Fibroblast of lung (primary cell): ENCODE data around the gene C19orf33. TPM values are rescaled to one million over a fixed set of nuclear protein-coding genes. Genes with fewer than 3 reads are reported as not detected.
A peak's percentile ranks its signal among the peaks of the same experiment; 100 is the strongest.

Experiments used
- DNase-seq, 2 donors: peaks; one replicate each; pipeline versions ENCODE4 v3.0.0 to v3.0.0-alpha.2; 2010; ENCODE audit warnings: low read depth in 2 of 2
- H2AFZ ChIP-seq: 2 replicates; pipeline ENCODE4 v1.5.1; 2012; ENCODE audit warnings: low read length, control low read depth, inconsistent platforms
- H3K27ac ChIP-seq: 2 replicates; pipeline ENCODE4 v1.5.1; 2011; ENCODE audit warnings: low read length, control low read depth; ENCODE audit not compliant: insufficient read depth
- H3K27me3 ChIP-seq: 2 replicates; pipeline ENCODE4 v1.5.1; 2011; ENCODE audit warnings: mild to moderate bottlenecking, low read length; ENCODE audit not compliant: control insufficient read depth, insufficient read depth
- H3K36me3 ChIP-seq: 2 replicates; pipeline ENCODE4 v1.5.1; 2011; ENCODE audit warnings: low read length; ENCODE audit not compliant: control insufficient read depth, insufficient read depth
- H3K4me1 ChIP-seq: 2 replicates; pipeline ENCODE4 v1.5.1; 2011; ENCODE audit warnings: low read length; ENCODE audit not compliant: control insufficient read depth, insufficient read depth; ENCODE audit errors: extremely low read depth
- H3K4me2 ChIP-seq: 2 replicates; pipeline ENCODE4 v1.5.1; 2011; ENCODE audit warnings: low read length, control low read depth; ENCODE audit not compliant: insufficient read depth; ENCODE audit errors: extremely low read depth
- H3K4me3 ChIP-seq, 4 experiments: fragments of 200-600 bp in 1 of 4; sonication (generic) in 1 of 4; replicated peaks in 1 of 4; 2 replicates each; pipeline ENCODE4 v1.5.1; 2011 to 2016; ENCODE audit warnings: low read length in 4 of 4, low read depth in 3 of 4, mild to moderate bottlenecking in 3 of 4, control low read depth in 2 of 4, inconsistent platforms in 1 of 4, mixed read lengths in 1 of 4; ENCODE audit not compliant: insufficient read depth in 1 of 4; ENCODE audit errors: control extremely low read depth in 1 of 4
- H3K79me2 ChIP-seq: 2 replicates; pipeline ENCODE4 v1.5.1; 2012; ENCODE audit warnings: mild to moderate bottlenecking, low read length, inconsistent platforms; ENCODE audit not compliant: control insufficient read depth, insufficient read depth
- H3K9ac ChIP-seq: 2 replicates; pipeline ENCODE4 v1.5.1; 2011; ENCODE audit warnings: mild to moderate bottlenecking, low read length, control low read depth; ENCODE audit not compliant: insufficient read depth
- H3K9me3 ChIP-seq: 2 replicates; pipeline ENCODE4 v1.5.1; 2012; ENCODE audit warnings: low read depth, low read length; ENCODE audit not compliant: control insufficient read depth, insufficient read depth
- H4K20me1 ChIP-seq: 2 replicates; pipeline ENCODE4 v1.5.1; 2011; ENCODE audit warnings: low read length; ENCODE audit not compliant: control insufficient read depth, insufficient read depth; ENCODE audit errors: extremely low read depth
- EZH2 ChIP-seq: IDR thresholded peaks from 2 replicates; pipeline ENCODE4 v1.5.1; 2012; ENCODE audit warnings: low read length, control low read depth, mild to moderate bottlenecking; ENCODE audit errors: missing control alignments
- polyA plus RNA-seq, 2 donors: library from polyadenylated mRNA; depleted of rRNA in 1 of 2; stranded (reverse) in 1 of 2; unstranded in 1 of 2; fragments of >200 nt; gene quantifications; 2 replicates each; pipeline ENCODE4 v1.2.1, GENCODE V29; 2011 to 2012; ENCODE audit warnings: missing spikeins in 1 of 2
- total RNA-seq: library from RNA; depleted of rRNA; stranded (reverse); fragments of >200 nt; gene quantifications from 2 replicates; pipeline ENCODE4 v1.2.1, GENCODE V29; 2014
- TF ChIP-seq, protein P1 (sequence below), 2 donors: IDR thresholded peaks in 1 of 2; conservative IDR thresholded peaks in 1 of 2; 1 replicate in 1 of 2; 2 replicates in 1 of 2; pipeline ENCODE4 v1.5.1; 2011 to 2012; ENCODE audit warnings: low read length in 2 of 2, control low read depth in 1 of 2, inconsistent platforms in 1 of 2, low read depth in 1 of 2, mild to moderate bottlenecking in 1 of 2

Gene C19orf33
- total and polyA plus RNA-seq, 2 donors (not counting 1 experiment from before 2014, with no cell fraction given): not detected

- H3K4me3 ChIP-seq: no peak overlapping the region
- H3K9me3 ChIP-seq: no peaks in the 10 kb centered on the region
- H3K4me1 ChIP-seq: peaks cover 4% of the 10 kb centered on the region
- H3K4me2 ChIP-seq: no peak overlapping the region
- H3K79me2 ChIP-seq: no peaks in the 10 kb centered on the region
- H3K36me3 ChIP-seq: no peaks in the 10 kb centered on the region
- TF ChIP-seq, protein P1, sequence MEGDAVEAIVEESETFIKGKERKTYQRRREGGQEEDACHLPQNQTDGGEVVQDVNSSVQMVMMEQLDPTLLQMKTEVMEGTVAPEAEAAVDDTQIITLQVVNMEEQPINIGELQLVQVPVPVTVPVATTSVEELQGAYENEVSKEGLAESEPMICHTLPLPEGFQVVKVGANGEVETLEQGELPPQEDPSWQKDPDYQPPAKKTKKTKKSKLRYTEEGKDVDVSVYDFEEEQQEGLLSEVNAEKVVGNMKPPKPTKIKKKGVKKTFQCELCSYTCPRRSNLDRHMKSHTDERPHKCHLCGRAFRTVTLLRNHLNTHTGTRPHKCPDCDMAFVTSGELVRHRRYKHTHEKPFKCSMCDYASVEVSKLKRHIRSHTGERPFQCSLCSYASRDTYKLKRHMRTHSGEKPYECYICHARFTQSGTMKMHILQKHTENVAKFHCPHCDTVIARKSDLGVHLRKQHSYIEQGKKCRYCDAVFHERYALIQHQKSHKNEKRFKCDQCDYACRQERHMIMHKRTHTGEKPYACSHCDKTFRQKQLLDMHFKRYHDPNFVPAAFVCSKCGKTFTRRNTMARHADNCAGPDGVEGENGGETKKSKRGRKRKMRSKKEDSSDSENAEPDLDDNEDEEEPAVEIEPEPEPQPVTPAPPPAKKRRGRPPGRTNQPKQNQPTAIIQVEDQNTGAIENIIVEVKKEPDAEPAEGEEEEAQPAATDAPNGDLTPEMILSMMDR (conservative IDR thresholded peaks at IDR 0.05 in 1 of 2, IDR thresholded peaks at IDR 0.05 in 1 of 2; ENCODE audit: low read depth in 1 of 2, low read length in 2 of 2): no peak
- no peak for TF ChIP-seq EZH2
- no peak overlapping the region for H3K27ac ChIP-seq
- no peak for DNase-seq
- no peaks in the 10 kb centered on the region for H3K27me3 ChIP-seq
- no peak overlapping the region for H2AFZ ChIP-seq
- H3K9ac ChIP-seq: no peak overlapping the region
- H4K20me1 ChIP-seq: no peaks in the 10 kb centered on the region
Observed at GRCh38 chr19:38284422-38284821, 19.6 kb upstream of the C19orf33 start.

- no peak overlapping the region for H3K4me3 ChIP-seq
- no peaks in the 10 kb centered on the region for H3K79me2 ChIP-seq
- H3K9me3 ChIP-seq: no peaks in the 10 kb centered on the region
- TF ChIP-seq, protein P1 (conservative IDR thresholded peaks at IDR 0.05 in 1 of 2, IDR thresholded peaks at IDR 0.05 in 1 of 2; ENCODE audit: low read depth in 1 of 2, low read length in 2 of 2): no peak
- TF ChIP-seq EZH2: no peak
- H2AFZ ChIP-seq: no peak overlapping the region
- H3K27ac ChIP-seq: no peak overlapping the region
- H3K4me1 ChIP-seq: peaks cover 4% of the 10 kb centered on the region
- no peak overlapping the region for H3K4me2 ChIP-seq
- no peaks in the 10 kb centered on the region for H3K36me3 ChIP-seq
- peak in 1 of 2 donors; percentile 21 for DNase-seq
- H3K9ac ChIP-seq: no peak overlapping the region
- H4K20me1 ChIP-seq: no peaks in the 10 kb centered on the region
- H3K27me3 ChIP-seq: no peaks in the 10 kb centered on the region
Observed at GRCh38 chr19:38285567-38285966, 18.5 kb upstream of the C19orf33 start.

GRCh38 chr19:38287604-38288003 is 16.4 kb upstream of the C19orf33 start:
- no peak overlapping the region for H3K27ac ChIP-seq

More at GRCh38 chr19:38287604-38288003, 16.4 kb upstream of the C19orf33 start:
- Histone ChIP-seq H3K4me3 (no peak overlapping the region), H3K9ac (no peak overlapping the region), H3K27me3 (no peaks in the 10 kb centered on the region), H3K79me2 (no peaks in the 10 kb centered on the region), H3K36me3 (no peaks in the 10 kb centered on the region), H4K20me1 (no peaks in the 10 kb centered on the region), H3K9me3 (no peaks in the 10 kb centered on the region), H3K4me1 (peaks cover 18% of the 10 kb centered on the region), H3K4me2 (no peak overlapping the region), H2AFZ (no peak overlapping the region)
- DNase-seq: no peak
- TF ChIP-seq, protein P1 (conservative IDR thresholded peaks at IDR 0.05 in 1 of 2, IDR thresholded peaks at IDR 0.05 in 1 of 2; ENCODE audit: low read depth in 1 of 2, low read length in 2 of 2): no peak
- TF ChIP-seq EZH2: no peak
